B cell (primary cell): ENCODE measurements around the gene RALA. TPM values are rescaled to one million over a fixed set of nuclear protein-coding genes. Genes with fewer than 3 reads are reported as not detected.
"Not testable (repeated sequence)": the region's sequence is repeated elsewhere in the genome, so short reads cannot be mapped to it uniquely, and the experiment has no call there.

Experiments
- ATAC-seq: fragments of 200-7000 bp; cut with Tn5 transposase; one replicate; pipeline ENCODE4 v1.10.0; 2021; ENCODE audit warnings: low read depth, mild to moderate bottlenecking, moderate number of reproducible peaks, moderate library complexity
- CTCF ChIA-PET: fragments of 350-600 bp; sonication (Branson Sonifier 250); formaldehyde crosslinking; loops from one replicate; lab custom pipeline; 2021; ENCODE audit warnings: antibody characterized with exemption, inconsistent platforms; lab: Charles Lee
- POLR2A ChIA-PET: fragments of 350-600 bp; sonication (Branson Sonifier 250); formaldehyde crosslinking; loops from one replicate; lab custom pipeline; 2021; ENCODE audit warnings: antibody characterized with exemption; lab: Charles Lee
- DNase-seq: peaks from one replicate; pipeline ENCODE4 v3.0.0; 2013
- H2AFZ ChIP-seq: 2 replicates; pipeline ENCODE4 v1.6.1; 2012; ENCODE audit warnings: mild to moderate bottlenecking, low read depth, low read length; ENCODE audit not compliant: insufficient read depth, poor library complexity, severe bottlenecking
- H3K27ac ChIP-seq, 2 donors: 1 replicate in 1 of 2; 2 replicates in 1 of 2; pipeline ENCODE4 v1.5.1; 2012 to 2013; ENCODE audit warnings: low read length in 2 of 2, mild to moderate bottlenecking in 2 of 2, moderate library complexity in 1 of 2
- H3K27me3 ChIP-seq, 4 experiments: fragments of 200-600 bp in 1 of 4; sonication (generic) in 1 of 4; replicated peaks in 1 of 4; 1 replicate in 2 of 4; 2 replicates in 2 of 4; pipeline versions ENCODE4 v1.6.1 to v1.7.0; 2013 to 2016; ENCODE audit warnings: low read length in 3 of 4, mild to moderate bottlenecking in 2 of 4, mixed read lengths in 1 of 4, moderate library complexity in 1 of 4; ENCODE audit not compliant: insufficient read depth in 4 of 4, control insufficient read depth in 3 of 4; ENCODE audit errors: control extremely low read depth in 1 of 4
- H3K36me3 ChIP-seq, 2 experiments: replicated peaks in 1 of 2; 1 replicate in 1 of 2; 2 replicates in 1 of 2; pipeline versions ENCODE4 v1.6.1 to v1.7.1; 2013; ENCODE audit warnings: low read length in 1 of 2; ENCODE audit not compliant: insufficient read depth in 2 of 2, control insufficient read depth in 1 of 2; ENCODE audit errors: control extremely low read depth in 1 of 2, extremely low read depth in 1 of 2
- H3K4me1 ChIP-seq, 2 donors: fragments of 200-600 bp in 1 of 2; sonication (generic) in 1 of 2; 1 replicate in 1 of 2; 2 replicates in 1 of 2; pipeline versions ENCODE4 v1.5.1 to v1.6.1; 2013 to 2017; ENCODE audit warnings: low read length in 2 of 2; ENCODE audit not compliant: control insufficient read depth in 2 of 2, insufficient read depth in 2 of 2
- H3K4me2 ChIP-seq: replicated peaks from 2 replicates; pipeline ENCODE3; 2012; ENCODE audit warnings: mild to moderate bottlenecking, low read depth, low read length; ENCODE audit not compliant: poor library complexity, severe bottlenecking
- H3K4me3 ChIP-seq, 5 experiments: fragments of 200-600 bp in 1 of 5; sonication (generic) in 1 of 5; 1 replicate in 3 of 5; 2 replicates in 2 of 5; pipeline versions ENCODE4 v1.5.1 to v1.7.0; 2011 to 2016; ENCODE audit warnings: low read length in 4 of 5, mild to moderate bottlenecking in 4 of 5, low read depth in 2 of 5, control low read depth in 1 of 5, moderate library complexity in 1 of 5; ENCODE audit not compliant: insufficient read depth in 1 of 5; ENCODE audit errors: control extremely low read depth in 1 of 5, extremely low read depth in 1 of 5
- H3K79me2 ChIP-seq: fragments of 200-600 bp; sonication (generic); one replicate; pipeline ENCODE4 v1.6.0; 2016; ENCODE audit warnings: low read length; ENCODE audit not compliant: control insufficient read depth, insufficient read depth
- H3K9ac ChIP-seq: fragments of 200-600 bp; sonication (generic); 2 replicates; pipeline ENCODE4 v1.6.1; 2017; ENCODE audit warnings: mild to moderate bottlenecking, low read length, moderate library complexity
- H3K9me3 ChIP-seq, 3 donors: one replicate each; pipeline versions ENCODE4 v1.6.1 to v1.7.1; 2013; ENCODE audit warnings: low read length in 2 of 3; ENCODE audit not compliant: control insufficient read depth in 2 of 3, insufficient read depth in 1 of 3; ENCODE audit errors: control extremely low read depth in 1 of 3
- H4K20me1 ChIP-seq: 2 replicates; pipeline ENCODE4 v1.6.0; 2012; ENCODE audit warnings: mild to moderate bottlenecking, low read length; ENCODE audit not compliant: insufficient read depth, control insufficient read depth, poor library complexity, severe bottlenecking
- H3K27ac Mint-ChIP-seq: one replicate; pipeline ENCODE4 v1.8.0; 2021; ENCODE audit warnings: mixed read lengths
- H3K27me3 Mint-ChIP-seq: one replicate; pipeline ENCODE4 v1.8.0; 2021; ENCODE audit warnings: mixed read lengths
- H3K4me1 Mint-ChIP-seq: one replicate; pipeline ENCODE4 v1.8.0; 2021; ENCODE audit warnings: mixed read lengths
- H3K4me3 Mint-ChIP-seq: one replicate; pipeline ENCODE4 v1.8.0; 2021; ENCODE audit warnings: mixed read lengths
- H3K9me3 Mint-ChIP-seq: one replicate; pipeline ENCODE4 v1.8.0; 2022; ENCODE audit warnings: mixed read lengths; ENCODE audit not compliant: insufficient read depth
- CTCF ChIP-seq: fragments of 200-600 bp; IDR thresholded peaks from one replicate; pipeline ENCODE4 v1.8.0; 2022; ENCODE audit warnings: antibody characterized with exemption, mild to moderate bottlenecking
- EZH2 ChIP-seq: IDR thresholded peaks from 2 replicates; pipeline ENCODE4 v1.6.1; 2012; ENCODE audit warnings: borderline replicate concordance, low read depth, mild to moderate bottlenecking, moderate library complexity, low read length; ENCODE audit not compliant: insufficient read depth, poor library complexity, severe bottlenecking
- WGBS: methylation state at CpG from one replicate; pipeline ENCODE4 v1.1.5; 2013; ENCODE audit warnings: missing lambda C conversion rate; ENCODE audit not compliant: insufficient coverage; 5-methylcytosine and 5-hydroxymethylcytosine counted together
- intact Hi-C: fragments of 100-400 bp; cut with micrococcal nuclease; formaldehyde crosslinking; loops from one replicate; pipeline ENCODE4 v1.10.0; 2022
- polyA plus RNA-seq: library from polyadenylated mRNA; depleted of rRNA; stranded (reverse); fragments of >200 nt; gene quantifications from 2 replicates; pipeline ENCODE4 v1.2.3, GENCODE V29; 2012
- total RNA-seq, 2 donors: library from RNA; stranded (reverse); fragments of 120-200 nt in 1 of 2; gene quantifications; 1 replicate in 1 of 2; 2 replicates in 1 of 2; pipeline versions ENCODE4 v1.2.3 to v1.2.4, GENCODE V29; 2013 to 2022

Gene RALA
- total and polyA plus RNA-seq, 2 donors (not counting 1 experiment from before 2014, with no cell fraction given): 9.3 to 29.8 TPM

DNA sequence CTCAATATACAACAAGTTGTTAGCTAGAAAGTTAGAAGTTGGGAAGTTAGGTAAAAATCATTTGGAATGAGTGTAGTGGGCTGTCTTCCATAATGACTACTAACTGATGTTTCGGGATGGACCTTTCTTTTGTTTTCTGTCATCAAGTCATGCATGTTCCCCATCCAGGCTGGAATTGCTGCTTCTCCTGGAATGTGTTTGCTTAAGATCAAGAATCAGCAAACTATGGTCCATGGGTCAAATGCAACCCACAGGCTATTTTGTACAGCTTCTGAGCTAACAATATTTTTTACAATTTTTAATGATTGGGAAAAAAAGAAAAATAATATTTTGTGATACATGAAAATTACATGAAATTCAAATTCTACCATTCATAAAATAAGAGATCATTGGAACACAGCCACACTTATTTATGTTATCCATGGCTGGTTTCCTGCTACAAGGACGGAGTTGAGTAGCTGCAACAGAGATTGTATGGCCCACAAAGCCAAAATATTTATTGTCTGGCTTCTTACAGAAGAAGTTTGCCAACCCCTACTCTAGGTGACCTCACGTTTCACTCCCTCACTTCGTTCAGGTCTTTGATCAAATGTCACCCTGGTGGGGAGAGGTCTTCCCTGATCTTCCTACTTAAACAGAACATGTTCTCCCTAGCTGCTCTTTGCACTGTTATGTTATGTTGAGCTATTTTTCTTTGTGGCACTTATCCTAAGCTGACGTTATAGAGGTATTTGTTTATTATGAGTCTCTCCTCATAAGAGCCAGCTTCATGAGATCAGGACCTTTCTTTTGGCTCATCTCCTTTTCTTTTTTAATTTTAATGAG lies 127.1 kb downstream of the RALA start:
- H3K4me1 Mint-ChIP-seq: peaks cover 15% of the 10 kb centered on the region
- no peak overlapping the region for H2AFZ ChIP-seq
- H3K4me3 Mint-ChIP-seq: no peak overlapping the region
- H3K9ac ChIP-seq: no peak overlapping the region
- peaks cover 0 to 6% of the 10 kb centered on the region in 2 donors for H3K4me1 ChIP-seq
- H3K79me2 ChIP-seq: peaks cover 58% of the 10 kb centered on the region
- WGBS: 100% methylated on average over 1 of the region's 5 CpGs
- H3K27ac Mint-ChIP-seq: no peak overlapping the region
- H3K27me3 Mint-ChIP-seq: no peaks in the 10 kb centered on the region
- no peak overlapping the region for H3K27ac ChIP-seq
- H3K4me2 ChIP-seq: no peak overlapping the region
- no peaks in the 10 kb centered on the region for H3K9me3 ChIP-seq
- ChIA-PET CTCF (interaction anchor here (14.1 kb wide), 1 partner anchor 171 kb away, joined by 579 read pairs; no protein-coding TSS in a partner anchor), POLR2A (no interaction called here)
- no peak overlapping the region for H3K4me3 ChIP-seq
- H3K36me3 ChIP-seq: no peaks in the 10 kb centered on the region
- intact Hi-C loops: no loop called here
- no peaks in the 10 kb centered on the region for H3K27me3 ChIP-seq
- ATAC-seq (no peak), DNase-seq (no peak)
- H4K20me1 ChIP-seq: peaks cover 21% of the 10 kb centered on the region
- no peaks in the 10 kb centered on the region for H3K9me3 Mint-ChIP-seq
- TF ChIP-seq CTCF: no peak
- no peak for TF ChIP-seq EZH2

DNA sequence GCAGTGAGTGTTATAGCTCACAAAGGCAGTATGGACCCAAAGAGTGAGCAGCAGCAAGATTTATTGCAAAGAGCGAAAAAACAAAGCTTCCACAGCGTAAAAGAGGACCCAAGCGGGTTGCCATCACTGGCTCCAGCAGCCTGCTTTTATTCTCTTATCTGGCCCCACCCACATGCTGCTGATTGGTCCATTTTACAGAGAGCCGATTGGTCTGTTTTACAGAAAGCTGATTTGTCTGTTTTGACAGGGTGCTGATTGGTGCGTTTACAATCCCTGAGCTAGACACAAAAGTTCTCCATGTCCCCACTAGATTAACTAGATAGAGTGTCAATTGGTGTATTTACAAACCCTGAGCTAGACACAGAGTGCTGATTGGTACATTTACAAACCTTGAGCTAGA lies 129.9 kb downstream of the RALA start:
- H2AFZ ChIP-seq, POLR2A ChIA-PET, intact Hi-C loops, H3K27me3 Mint-ChIP-seq, H3K27me3 ChIP-seq, H3K27ac ChIP-seq, H3K4me2 ChIP-seq, H3K9me3 Mint-ChIP-seq, H3K27ac Mint-ChIP-seq, H3K9me3 ChIP-seq, H3K4me3 Mint-ChIP-seq, ATAC-seq, H3K4me1 Mint-ChIP-seq, H3K9ac ChIP-seq, H3K4me1 ChIP-seq, DNase-seq, H3K36me3 ChIP-seq, H3K4me3 ChIP-seq: not testable (repeated sequence)
- Histone ChIP-seq H3K79me2 (peaks cover 52% of the 10 kb centered on the region), H4K20me1 (peaks cover 16% of the 10 kb centered on the region)
- CTCF ChIA-PET: interaction anchor here (1.1 kb wide), 1 partner anchor 174 kb away, joined by 3 read pairs; no protein-coding TSS in a partner anchor
- WGBS: 100% methylated on average over 3 of the region's 5 CpGs
